ENCODE data around the gene ABCG4. TPM values are rescaled to one million over a fixed set of nuclear protein-coding genes. Genes with fewer than 3 reads are reported as not detected.

The ABCG4 gene
- total RNA-seq, 1 experiment from 2014 or later: 1.7 TPM

Other genes with a start within 250 kb of the ABCG4 start
- gene BCL9L, start 223.1 kb upstream of the ABCG4 start, total RNA-seq (2014; rRNA removed; shearing (Covaris generic)): 10.2 and 13.4 TPM in 2 replicates
- gene UPK2, start 192.8 kb upstream of the ABCG4 start, total RNA-seq (2014; rRNA removed; shearing (Covaris generic)): not detected in 2 replicates
- not detected in 2 replicates for gene FOXR1, start 177.3 kb upstream of the ABCG4 start, total RNA-seq (2014; rRNA removed; shearing (Covaris generic))
- gene CENATAC, start 150.9 kb upstream of the ABCG4 start, total RNA-seq (2014; rRNA removed; shearing (Covaris generic)): 30.4 and 34.0 TPM in 2 replicates
- gene RPS25, start 130.7 kb upstream of the ABCG4 start, total RNA-seq (2014; rRNA removed; shearing (Covaris generic)): 2,429 and 3,013 TPM in 2 replicates
- 97.7 and 110 TPM in 2 replicates for gene TRAPPC4, start 130.3 kb upstream of the ABCG4 start, total RNA-seq (2014; rRNA removed; shearing (Covaris generic))
- gene SLC37A4, start 118.2 kb upstream of the ABCG4 start, total RNA-seq (2014; rRNA removed; shearing (Covaris generic)): 9.9 and 15.5 TPM in 2 replicates
- gene HYOU1, start 91.8 kb upstream of the ABCG4 start, total RNA-seq (2014; rRNA removed; shearing (Covaris generic)): 152 and 205 TPM in 2 replicates
- gene VPS11, start 81.2 kb upstream of the ABCG4 start, total RNA-seq (2014; rRNA removed; shearing (Covaris generic)): 19.9 and 21.0 TPM in 2 replicates
- gene HMBS, start 64.2 kb upstream of the ABCG4 start, total RNA-seq (2014; rRNA removed; shearing (Covaris generic)): 63.6 and 87.0 TPM in 2 replicates
- gene DPAGT1, start 47.2 kb upstream of the ABCG4 start, total RNA-seq (2014; rRNA removed; shearing (Covaris generic)): 4.0 and 4.7 TPM in 2 replicates
- gene C2CD2L, start 41.7 kb upstream of the ABCG4 start, total RNA-seq (2014; rRNA removed; shearing (Covaris generic)): 4.6 and 5.8 TPM in 2 replicates
- 18.5 and 22.4 TPM in 2 replicates for gene HINFP, start 27.5 kb upstream of the ABCG4 start, total RNA-seq (2014; rRNA removed; shearing (Covaris generic))
- gene NLRX1, start 19.7 kb downstream of the ABCG4 start, total RNA-seq (2014; rRNA removed; shearing (Covaris generic)): not detected in 2 replicates
- gene NHERF4, start 36.4 kb downstream of the ABCG4 start, total RNA-seq (2014; rRNA removed; shearing (Covaris generic)): not detected in 2 replicates
- 4.9 and 11.7 TPM in 2 replicates for gene CBL, start 57.3 kb downstream of the ABCG4 start, total RNA-seq (2014; rRNA removed; shearing (Covaris generic))
- 77.2 and 90.3 TPM in 2 replicates for gene MCAM, start 168.1 kb downstream of the ABCG4 start, total RNA-seq (2014; rRNA removed; shearing (Covaris generic))
- 19.3 and 19.9 TPM in 2 replicates for gene RNF26, start 185.5 kb downstream of the ABCG4 start, total RNA-seq (2014; rRNA removed; shearing (Covaris generic))
- gene C1QTNF5, start 191.8 kb downstream of the ABCG4 start, total RNA-seq (2014; rRNA removed; shearing (Covaris generic)): 0.17 and 1.0 TPM in 2 replicates
- 0.25 and 7.3 TPM in 2 replicates for gene MFRP, start 197.7 kb downstream of the ABCG4 start, total RNA-seq (2014; rRNA removed; shearing (Covaris generic))
- 0.75 and 1.8 TPM in 2 replicates for gene USP2, start 232.6 kb downstream of the ABCG4 start, total RNA-seq (2014; rRNA removed; shearing (Covaris generic))